ENCODE measurements around the gene CC2D1B. TPM values are rescaled to one million over a fixed set of nuclear protein-coding genes. Genes with fewer than 3 reads are reported as not detected.

Gene CC2D1B
- total and polyA plus RNA-seq, 2 donors (not counting 3 experiments of a cell fraction or from before 2014, with no cell fraction given) = 16.9 to 32.6 TPM

GRCh38 chr1:52400131-52400530 is 34.1 kb upstream of the CC2D1B start:
- Histone ChIP-seq H3K9me1 (replicated peaks; ENCODE audit: control insufficient read depth, extremely low read depth, insufficient read depth, low read length) (no peaks in the 10 kb centered on the region), H3K79me2 (ENCODE audit: control insufficient read depth, insufficient read depth, low read length) (peaks cover 15% of the 10 kb centered on the region), H4K20me1 (replicated peaks; ENCODE audit: control insufficient read depth, extremely low read depth, insufficient read depth, low read length) (no peaks in the 10 kb centered on the region), H3K36me3 (ENCODE audit: control insufficient read depth in 2 of 2, extremely low read depth in 1 of 2, insufficient read depth in 2 of 2, low read length in 2 of 2) (peaks cover 0 to 4% of the 10 kb centered on the region in 2 experiments), H3K9me3 (replicated peaks; ENCODE audit: control insufficient read depth, insufficient read depth, low read length) (no peaks in the 10 kb centered on the region), H3K4me2 (ENCODE audit: insufficient read depth, low read length) (no peak overlapping the region), H3K27me3 (ENCODE audit: control insufficient read depth in 2 of 2, insufficient read depth in 2 of 2, low read length in 2 of 2) (no peaks in the 10 kb centered on the region), H3K9ac (replicated peaks; ENCODE audit: extremely low read depth, insufficient read depth, low read length) (no peak overlapping the region), H2AFZ (ENCODE audit: low read depth, low read length) (no peak overlapping the region), H3K27ac (ENCODE audit: insufficient read depth, low read depth, low read length) (no peak overlapping the region), H3K4me1 (ENCODE audit: control insufficient read depth, extremely low read depth, insufficient read depth, low read length) (peaks cover 8% of the 10 kb centered on the region), H3K4me3 (replicated peaks in 1 of 3; ENCODE audit: insufficient read depth in 1 of 3, low read depth in 1 of 3, low read length in 3 of 3) (no peak overlapping the region)
- dilution Hi-C loops (cut with MboI; ENCODE audit: extremely low pct_ligation_motif_present, low sequenced_read_pairs) = no loop called here
- intact Hi-C loops (cut with micrococcal nuclease) = loop anchor here (10.0 kb wide), 1 partner anchor 795 kb away; the partner anchor contains the start of gene CPT2
- DNase-seq (ENCODE audit: low read depth, low spot score) = no peak
- ChIA-PET POLR2A (no interaction called here), CTCF (no interaction called here)
- TF ChIP-seq EZH2 (IDR thresholded peaks at IDR 0.05; ENCODE audit: borderline replicate concordance, low read depth, low read length, severe bottlenecking) = no peak
- TF ChIP-seq GATA2 (IDR thresholded peaks at IDR 0.05; ENCODE audit: insufficient read depth, insufficient read length, low read depth, low read length) = no peak
- TF ChIP-seq, protein P1, sequence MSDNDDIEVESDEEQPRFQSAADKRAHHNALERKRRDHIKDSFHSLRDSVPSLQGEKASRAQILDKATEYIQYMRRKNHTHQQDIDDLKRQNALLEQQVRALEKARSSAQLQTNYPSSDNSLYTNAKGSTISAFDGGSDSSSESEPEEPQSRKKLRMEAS (IDR thresholded peaks at IDR 0.05; ENCODE audit: insufficient read depth, insufficient read length) = no peak
- TF ChIP-seq MYC (IDR thresholded peaks at IDR 0.05; ENCODE audit: low read depth, low read length) = no peak
- no peak for TF ChIP-seq CTCF (IDR thresholded peaks at IDR 0.05; ENCODE audit: extremely low read depth in 1 of 2, insufficient read depth in 1 of 2, low read depth in 1 of 2, low read length in 2 of 2)
- TF ChIP-seq POLR2AphosphoS5 (IDR thresholded peaks at IDR 0.05; ENCODE audit: insufficient read depth, low read depth, low read length) = no peak
- TF ChIP-seq JUN (IDR thresholded peaks at IDR 0.05; ENCODE audit: borderline replicate concordance, insufficient read depth, insufficient read length, low read depth) = no peak
- TF ChIP-seq FOS (IDR thresholded peaks at IDR 0.05; ENCODE audit: borderline replicate concordance, insufficient read depth, low read length) = no peak
- no peak for TF ChIP-seq POLR2A (IDR thresholded peaks at IDR 0.05; ENCODE audit: low read depth, low read length)
- BruUV-seq (replicated peaks) = no TSS peak
- no peak for FAIRE-seq

Data from endothelial cell of umbilical vein (primary cell).